ENCODE results near the gene ANO2. TPM values are rescaled to one million over a fixed set of nuclear protein-coding genes. Genes with fewer than 3 reads are reported as not detected.
"Not testable (repeated sequence)": the region's sequence is repeated elsewhere in the genome, so short reads cannot be mapped to it uniquely, and the experiment has no call there.

The ANO2 gene
- total RNA-seq, 1 experiment from 2014 or later = 0.71 TPM

- in situ Hi-C loops (cut with HindIII; ENCODE audit: low pct_unique_long_range_greater_than_20kb, low sequenced_read_pairs) = no loop called here
- no peak for DNase-seq (ENCODE audit: low read depth, low spot score)
Measured at GRCh38 chr12:5873281-5873919, 71.7 kb downstream of the ANO2 start.

- DNase-seq (ENCODE audit: low read depth, low spot score) = peak; percentile 16
- in situ Hi-C loops (cut with HindIII; ENCODE audit: low pct_unique_long_range_greater_than_20kb, low sequenced_read_pairs) = no loop called here
Measured at GRCh38 chr12:5872745-5873144, 72.3 kb downstream of the ANO2 start.

- in situ Hi-C loops (cut with HindIII; ENCODE audit: low pct_unique_long_range_greater_than_20kb, low sequenced_read_pairs) = no loop called here
- DNase-seq (ENCODE audit: low read depth, low spot score) = no peak
Measured at GRCh38 chr12:5871741-5872140, 73.3 kb downstream of the ANO2 start.

GRCh38 chr12:5870183-5870582, 74.9 kb downstream of the ANO2 start:
- in situ Hi-C loops (cut with HindIII; ENCODE audit: low pct_unique_long_range_greater_than_20kb, low sequenced_read_pairs) = no loop called here
- no peak for DNase-seq (ENCODE audit: low read depth, low spot score)

- DNase-seq (ENCODE audit: low read depth, low spot score) = no peak
- in situ Hi-C loops (cut with HindIII; ENCODE audit: low pct_unique_long_range_greater_than_20kb, low sequenced_read_pairs) = no loop called here
Measured at GRCh38 chr12:5868625-5869295, 76.3 kb downstream of the ANO2 start.

- DNase-seq (ENCODE audit: low read depth, low spot score) = no peak
- in situ Hi-C loops (cut with HindIII; ENCODE audit: low pct_unique_long_range_greater_than_20kb, low sequenced_read_pairs) = no loop called here
Measured at GRCh38 chr12:5865397-5865796, 79.7 kb downstream of the ANO2 start.

- in situ Hi-C loops (cut with HindIII; ENCODE audit: low pct_unique_long_range_greater_than_20kb, low sequenced_read_pairs) = no loop called here
- no peak for DNase-seq (ENCODE audit: low read depth, low spot score)
Measured at GRCh38 chr12:5864972-5865371, 80.1 kb downstream of the ANO2 start.

GRCh38 chr12:5864301-5864700, 80.8 kb downstream of the ANO2 start:
- DNase-seq (ENCODE audit: low read depth, low spot score) = no peak
- in situ Hi-C loops (cut with HindIII; ENCODE audit: low pct_unique_long_range_greater_than_20kb, low sequenced_read_pairs) = no loop called here

- in situ Hi-C loops (cut with HindIII; ENCODE audit: low pct_unique_long_range_greater_than_20kb, low sequenced_read_pairs) = no loop called here
- no peak for DNase-seq (ENCODE audit: low read depth, low spot score)
Measured at GRCh38 chr12:5861416-5861815, 83.6 kb downstream of the ANO2 start.

- in situ Hi-C loops (cut with HindIII; ENCODE audit: low pct_unique_long_range_greater_than_20kb, low sequenced_read_pairs) = no loop called here
- DNase-seq (ENCODE audit: low read depth, low spot score) = no peak
Measured at GRCh38 chr12:5856692-5857091, 88.4 kb downstream of the ANO2 start.

GRCh38 chr12:5846950-5847349, 98.1 kb downstream of the ANO2 start:
- in situ Hi-C loops (cut with HindIII; ENCODE audit: low pct_unique_long_range_greater_than_20kb, low sequenced_read_pairs) = no loop called here
- DNase-seq (ENCODE audit: low read depth, low spot score) = no peak

- in situ Hi-C loops (cut with HindIII; ENCODE audit: low pct_unique_long_range_greater_than_20kb, low sequenced_read_pairs) = no loop called here
- DNase-seq (ENCODE audit: low read depth, low spot score) = no peak
Measured at GRCh38 chr12:5840944-5841343, 104.1 kb downstream of the ANO2 start.

GRCh38 chr12:5830111-5830510, 114.9 kb downstream of the ANO2 start:
- peak; percentile 11 for DNase-seq (ENCODE audit: low read depth, low spot score)

GRCh38 chr12:5827591-5827990, 117.5 kb downstream of the ANO2 start:
- no peak for DNase-seq (ENCODE audit: low read depth, low spot score)
- in situ Hi-C loops (cut with HindIII; ENCODE audit: low pct_unique_long_range_greater_than_20kb, low sequenced_read_pairs) = no loop called here

More at GRCh38 chr12:5830111-5830510, 114.9 kb downstream of the ANO2 start:
- in situ Hi-C loops (cut with HindIII; ENCODE audit: low pct_unique_long_range_greater_than_20kb, low sequenced_read_pairs) = no loop called here

- in situ Hi-C loops (cut with HindIII; ENCODE audit: low pct_unique_long_range_greater_than_20kb, low sequenced_read_pairs); DNase-seq (ENCODE audit: low read depth, low spot score): not testable (repeated sequence)
Measured at GRCh38 chr12:5825761-5826160, 119.3 kb downstream of the ANO2 start.

GRCh38 chr12:5818877-5819276, 126.2 kb downstream of the ANO2 start:
- in situ Hi-C loops (cut with HindIII; ENCODE audit: low pct_unique_long_range_greater_than_20kb, low sequenced_read_pairs); DNase-seq (ENCODE audit: low read depth, low spot score): not testable (repeated sequence)

GRCh38 chr12:5817246-5817645, 127.8 kb downstream of the ANO2 start:
- in situ Hi-C loops (cut with HindIII; ENCODE audit: low pct_unique_long_range_greater_than_20kb, low sequenced_read_pairs) = no loop called here
- no peak for DNase-seq (ENCODE audit: low read depth, low spot score)

- in situ Hi-C loops (cut with HindIII; ENCODE audit: low pct_unique_long_range_greater_than_20kb, low sequenced_read_pairs) = no loop called here
- no peak for DNase-seq (ENCODE audit: low read depth, low spot score)
Measured at GRCh38 chr12:5809586-5809985, 135.5 kb downstream of the ANO2 start.

- in situ Hi-C loops (cut with HindIII; ENCODE audit: low pct_unique_long_range_greater_than_20kb, low sequenced_read_pairs) = no loop called here
Measured at GRCh38 chr12:5808981-5809380, 136.1 kb downstream of the ANO2 start.

More at GRCh38 chr12:5808981-5809380, 136.1 kb downstream of the ANO2 start:
- DNase-seq (ENCODE audit: low read depth, low spot score) = no peak

All from SK-MEL-5 (cell line).